Measurements from ENCODE around the gene RGSL1.

RGSL1 gene

DNA sequence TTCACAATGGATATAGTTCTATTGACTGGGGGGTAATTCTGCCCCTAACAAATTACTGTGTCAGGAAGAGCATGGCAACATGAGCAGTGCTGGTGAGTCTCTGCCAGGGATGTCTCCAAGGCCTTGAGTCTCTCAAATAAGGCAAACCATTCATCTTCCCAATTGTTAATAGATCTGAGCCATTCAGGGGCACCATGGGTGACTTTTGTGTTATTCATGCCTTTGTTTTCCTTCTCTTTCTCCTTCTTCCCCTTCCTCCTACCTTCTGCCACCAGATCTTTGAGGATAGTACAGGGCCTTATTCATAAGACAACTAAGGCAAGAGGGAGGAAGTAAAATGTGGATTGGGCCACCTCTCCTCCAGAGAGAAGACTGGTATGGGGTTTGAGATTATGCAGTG lies at the start of gene RGSL1:
Gene RGSL1 (plus strand): TSS at position 60 of the 400 bp plus-strand sequence. CDS start 20 bp downstream, at position 80.
- DNase-seq (ENCODE audit: low read depth in 2 of 2) = no peak
- TF ChIP-seq, protein P1, sequence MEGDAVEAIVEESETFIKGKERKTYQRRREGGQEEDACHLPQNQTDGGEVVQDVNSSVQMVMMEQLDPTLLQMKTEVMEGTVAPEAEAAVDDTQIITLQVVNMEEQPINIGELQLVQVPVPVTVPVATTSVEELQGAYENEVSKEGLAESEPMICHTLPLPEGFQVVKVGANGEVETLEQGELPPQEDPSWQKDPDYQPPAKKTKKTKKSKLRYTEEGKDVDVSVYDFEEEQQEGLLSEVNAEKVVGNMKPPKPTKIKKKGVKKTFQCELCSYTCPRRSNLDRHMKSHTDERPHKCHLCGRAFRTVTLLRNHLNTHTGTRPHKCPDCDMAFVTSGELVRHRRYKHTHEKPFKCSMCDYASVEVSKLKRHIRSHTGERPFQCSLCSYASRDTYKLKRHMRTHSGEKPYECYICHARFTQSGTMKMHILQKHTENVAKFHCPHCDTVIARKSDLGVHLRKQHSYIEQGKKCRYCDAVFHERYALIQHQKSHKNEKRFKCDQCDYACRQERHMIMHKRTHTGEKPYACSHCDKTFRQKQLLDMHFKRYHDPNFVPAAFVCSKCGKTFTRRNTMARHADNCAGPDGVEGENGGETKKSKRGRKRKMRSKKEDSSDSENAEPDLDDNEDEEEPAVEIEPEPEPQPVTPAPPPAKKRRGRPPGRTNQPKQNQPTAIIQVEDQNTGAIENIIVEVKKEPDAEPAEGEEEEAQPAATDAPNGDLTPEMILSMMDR (IDR thresholded peaks at IDR 0.05; ENCODE audit: low read depth, low read length) = no peak
- no peak within 1 kb of the TSS for H3K4me3 ChIP-seq (replicated peaks in 1 of 2; ENCODE audit: low read depth in 2 of 2, low read length in 2 of 2)

DNA sequence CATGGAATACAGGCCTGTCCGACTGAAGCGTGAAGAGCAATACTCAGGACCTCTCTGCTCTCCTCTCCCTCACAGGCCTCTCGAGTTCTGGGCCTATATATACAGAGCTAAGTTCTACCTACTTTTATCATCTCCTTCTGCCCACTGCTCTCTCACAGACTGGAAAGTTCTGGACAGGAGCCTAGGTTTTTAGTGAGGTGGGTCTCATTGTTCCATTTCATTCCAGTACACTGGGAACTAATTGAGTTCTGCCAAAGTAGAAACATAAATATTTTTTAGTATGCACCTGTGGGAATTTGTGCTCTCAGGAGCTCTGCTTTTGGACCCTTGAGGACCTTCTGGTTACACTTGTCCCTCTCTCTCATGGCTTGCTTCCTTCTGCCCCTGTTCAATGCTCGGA lies 49.4 kb upstream of the RGSL1 start, which contains the start of gene TEDDM1:
Gene TEDDM1 (minus strand): TSS at position 101 of the 400 bp plus-strand sequence. CDS start 182 bp downstream, outside the sequence.
- DNase-seq (ENCODE audit: low read depth in 2 of 2) = no peak
- H3K4me3 ChIP-seq (replicated peaks in 1 of 2; ENCODE audit: low read depth in 2 of 2, low read length in 2 of 2) = no peak within 1 kb of the TSS
- TF ChIP-seq, protein P1 (IDR thresholded peaks at IDR 0.05; ENCODE audit: low read depth, low read length) = no peak

DNA sequence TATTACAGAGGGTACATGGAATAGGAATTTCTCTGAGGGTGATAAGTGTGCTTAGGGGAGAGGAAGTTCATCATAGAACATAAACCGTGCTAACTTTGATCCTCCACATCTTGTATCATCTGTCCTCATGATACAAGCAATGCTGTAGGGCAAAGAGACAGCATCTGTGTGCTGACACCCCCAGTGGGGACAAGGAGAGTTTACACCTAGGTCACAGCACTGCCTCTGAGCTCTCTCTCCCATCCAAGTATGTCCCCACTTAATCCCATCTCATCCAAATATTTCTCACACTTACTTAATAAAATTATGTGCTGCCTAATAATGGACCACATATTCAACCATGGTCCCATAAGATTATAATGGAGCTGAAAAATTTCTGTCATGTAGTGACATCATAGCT lies 45.2 kb upstream of the RGSL1 start:
- DNase-seq (ENCODE audit: low read depth in 2 of 2) = no peak
- TF ChIP-seq, protein P1 (IDR thresholded peaks at IDR 0.05; ENCODE audit: low read depth, low read length) = no peak
- H3K4me3 ChIP-seq (replicated peaks in 1 of 2; ENCODE audit: low read depth in 2 of 2, low read length in 2 of 2) = no peak overlapping the region

- DNase-seq (ENCODE audit: low read depth in 2 of 2) = no peak
- no peak overlapping the region for H3K4me3 ChIP-seq (replicated peaks in 1 of 2; ENCODE audit: low read depth in 2 of 2, low read length in 2 of 2)
- TF ChIP-seq, protein P1 (IDR thresholded peaks at IDR 0.05; ENCODE audit: low read depth, low read length) = no peak
Observed at GRCh38 chr1:182405578-182405977, 44.4 kb upstream of the RGSL1 start.

DNA sequence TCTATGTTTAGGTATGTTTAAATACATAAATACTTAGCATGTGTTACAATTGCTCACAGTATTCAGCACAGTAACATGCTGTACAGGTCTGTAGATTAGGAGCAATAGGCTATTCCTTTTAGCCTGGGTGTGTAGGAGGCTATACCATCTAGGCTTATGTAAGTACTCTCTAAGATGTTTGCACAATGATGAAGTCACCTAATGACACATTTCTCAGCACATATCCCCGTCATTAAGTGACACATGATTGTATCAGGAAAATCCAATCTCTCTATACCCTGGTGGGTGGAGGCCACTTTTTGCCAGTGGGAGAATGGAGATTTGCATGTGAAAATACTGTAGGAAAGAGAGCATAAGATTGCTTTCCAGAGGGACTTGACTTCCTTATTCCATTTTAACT lies 43.9 kb upstream of the RGSL1 start:
- no peak for DNase-seq (ENCODE audit: low read depth in 2 of 2)
- TF ChIP-seq, protein P1 (IDR thresholded peaks at IDR 0.05; ENCODE audit: low read depth, low read length) = no peak
- no peak overlapping the region for H3K4me3 ChIP-seq (replicated peaks in 1 of 2; ENCODE audit: low read depth in 2 of 2, low read length in 2 of 2)

DNA sequence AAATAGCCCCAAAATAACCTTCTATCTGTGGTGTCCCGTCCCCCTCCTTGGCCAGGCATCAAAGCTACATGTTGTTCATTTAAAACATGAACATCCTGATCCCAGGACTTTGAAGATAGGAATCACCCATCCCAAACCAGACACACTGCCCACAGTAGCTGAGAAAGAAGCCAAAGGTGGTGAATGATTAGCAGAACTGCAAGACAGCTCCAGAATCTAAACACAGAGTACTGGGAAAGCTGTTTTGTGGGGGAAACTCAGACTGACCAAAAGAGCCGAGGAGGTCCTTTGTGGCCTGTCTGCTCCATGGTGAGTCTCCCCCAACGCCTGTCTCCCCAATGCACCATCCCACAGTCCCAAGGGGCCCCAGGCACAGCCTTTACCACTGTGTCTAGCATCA lies 42.2 kb upstream of the RGSL1 start:
- DNase-seq (ENCODE audit: low read depth in 2 of 2) = no peak
- TF ChIP-seq, protein P1 (IDR thresholded peaks at IDR 0.05; ENCODE audit: low read depth, low read length) = no peak
- H3K4me3 ChIP-seq (replicated peaks in 1 of 2; ENCODE audit: low read depth in 2 of 2, low read length in 2 of 2) = no peak overlapping the region

- no peak for DNase-seq (ENCODE audit: low read depth in 2 of 2)
- TF ChIP-seq, protein P1 (IDR thresholded peaks at IDR 0.05; ENCODE audit: low read depth, low read length) = no peak
Observed at GRCh38 chr1:182408435-182409075, 41.4 kb upstream of the RGSL1 start.

More at GRCh38 chr1:182408435-182409075, 41.4 kb upstream of the RGSL1 start:
- H3K4me3 ChIP-seq (replicated peaks in 1 of 2; ENCODE audit: low read depth in 2 of 2, low read length in 2 of 2) = no peak overlapping the region
